Stromal cell of bone marrow (primary cell): ENCODE measurements around the gene XG.
"Not testable (repeated sequence)": the region's sequence is repeated elsewhere in the genome, so short reads cannot be mapped to it uniquely, and the experiment has no call there.

Experiments used
- DNase-seq: peaks from one replicate; pipeline ENCODE4 v3.0.0-alpha.2; 2012; ENCODE audit warnings: low read depth

Gene XG, protein sequence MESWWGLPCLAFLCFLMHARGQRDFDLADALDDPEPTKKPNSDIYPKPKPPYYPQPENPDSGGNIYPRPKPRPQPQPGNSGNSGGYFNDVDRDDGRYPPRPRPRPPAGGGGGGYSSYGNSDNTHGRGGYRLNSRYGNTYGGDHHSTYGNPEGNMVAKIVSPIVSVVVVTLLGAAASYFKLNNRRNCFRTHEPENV

DNA sequence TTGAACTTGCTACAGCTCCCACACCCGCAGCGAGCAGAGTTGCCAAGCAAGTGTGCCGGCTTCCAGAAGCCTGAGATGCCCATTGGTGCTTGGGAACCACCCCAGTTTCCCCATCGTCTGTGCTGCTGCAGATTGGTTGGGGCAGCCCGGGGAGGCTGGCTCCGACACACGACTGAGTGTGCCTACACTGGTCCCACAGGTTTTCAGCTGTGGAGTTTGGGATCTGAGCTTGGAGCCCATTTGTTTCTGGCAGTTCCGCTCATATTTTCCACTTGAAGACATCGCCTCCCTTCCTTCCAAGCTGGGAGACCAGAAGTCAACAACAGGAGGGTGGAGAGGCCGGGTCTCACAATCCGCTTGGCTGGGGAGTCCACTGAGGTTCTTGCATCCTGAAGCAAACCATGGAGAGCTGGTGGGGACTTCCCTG is at the start of gene XG:
TSS of gene XG (plus strand) at position 167 of the 427 bp plus-strand sequence. CDS start at position 402, 235 bp downstream.
- DNase-seq, result not testable (repeated sequence)

DNA sequence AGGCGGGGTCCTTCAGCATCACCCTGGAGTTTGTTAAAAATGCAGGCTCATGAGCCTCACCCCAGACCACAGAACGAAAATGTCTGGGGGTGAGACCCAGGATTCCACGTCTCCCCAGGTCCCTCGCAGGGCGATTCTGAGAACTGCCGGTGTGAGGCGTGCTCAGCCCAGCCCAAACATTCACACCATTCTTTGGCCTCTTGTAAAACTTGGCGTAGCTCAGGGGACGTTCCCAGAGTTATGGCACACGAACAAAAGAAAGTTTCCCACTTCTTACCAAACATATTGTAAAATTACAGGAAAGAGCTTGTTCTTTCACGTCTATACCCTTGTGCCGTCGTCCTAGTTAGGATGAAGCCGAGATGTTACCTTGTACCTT is 47.9 kb upstream of the XG start:
- DNase-seq, result no peak

DNA sequence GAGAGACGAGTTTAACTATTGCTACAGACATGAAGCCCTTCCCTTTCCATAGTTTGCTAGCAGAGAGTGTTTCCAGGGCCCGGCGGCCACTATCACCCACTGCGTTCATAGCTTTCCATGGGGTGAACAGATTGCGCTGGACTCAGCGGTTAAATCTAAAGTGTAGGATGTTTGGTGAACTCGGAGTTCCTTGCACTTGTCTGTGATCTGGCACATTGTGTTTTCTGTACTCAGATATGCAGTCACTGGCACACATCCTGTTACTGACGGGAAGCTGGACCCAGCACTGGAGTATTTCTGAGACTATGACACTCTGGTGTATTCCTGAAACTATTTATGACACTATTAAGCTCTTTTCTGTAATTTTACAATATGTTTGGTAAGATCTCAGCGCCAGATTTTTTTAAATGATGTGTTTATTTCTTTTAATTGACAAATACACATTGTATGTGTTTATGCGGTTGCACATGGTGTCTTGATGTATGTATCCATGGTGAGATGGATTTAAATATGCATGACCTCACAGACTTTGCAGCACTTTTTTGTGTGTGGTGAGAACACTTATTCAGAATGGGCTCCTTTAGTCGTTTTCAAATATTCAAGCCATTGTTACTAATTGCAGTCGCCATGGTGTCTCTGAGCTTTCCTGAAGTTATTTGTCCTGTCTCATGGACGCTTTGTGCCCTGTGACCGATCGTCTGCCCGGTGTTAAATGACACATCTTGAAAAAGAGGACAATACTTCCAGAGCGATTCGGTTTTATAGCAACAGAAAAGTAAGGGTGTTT is 46.6 kb upstream of the XG start:
- DNase-seq, result no peak

DNA sequence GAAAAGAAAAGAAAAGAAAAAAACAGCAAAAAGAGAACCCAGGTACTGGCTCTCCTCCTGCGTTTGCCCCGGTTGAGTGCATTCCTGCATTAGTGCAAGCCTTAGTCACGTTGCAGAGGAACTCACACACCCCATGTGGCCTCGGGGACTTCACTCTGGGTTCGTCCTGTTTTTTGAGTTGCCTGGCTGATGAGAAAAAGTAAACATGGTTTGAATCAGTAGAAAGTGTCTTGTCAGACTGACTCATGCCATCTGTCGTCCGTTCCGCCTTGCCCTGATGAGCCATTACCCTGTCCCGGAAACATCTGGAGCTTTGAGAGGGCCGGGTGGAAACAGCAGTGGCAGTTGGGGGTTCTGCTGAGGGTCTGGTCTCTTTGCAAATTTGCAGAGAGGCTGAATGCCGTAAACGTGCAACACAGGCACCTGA is 44.5 kb upstream of the XG start:
- peak; percentile 82 for DNase-seq

DNA sequence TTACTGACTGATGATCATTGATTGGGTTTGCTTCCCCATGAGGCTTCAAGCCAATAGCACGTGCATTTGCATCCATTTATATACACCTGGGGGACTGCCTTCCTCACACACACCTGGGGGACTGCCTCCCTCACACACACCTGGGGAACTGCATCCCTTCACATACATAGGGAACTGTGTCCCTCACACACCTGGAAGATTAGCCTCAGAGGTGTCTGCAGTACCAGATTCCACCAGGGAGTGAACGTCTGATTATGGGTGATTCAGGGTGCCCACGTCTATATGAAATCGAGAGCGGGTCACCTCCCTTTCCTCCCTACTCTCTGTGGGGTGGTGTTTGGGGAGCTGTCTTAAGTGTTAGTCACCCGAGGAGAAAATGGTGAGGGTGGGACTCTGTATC is 43.8 kb upstream of the XG start:
- no peak for DNase-seq

DNA sequence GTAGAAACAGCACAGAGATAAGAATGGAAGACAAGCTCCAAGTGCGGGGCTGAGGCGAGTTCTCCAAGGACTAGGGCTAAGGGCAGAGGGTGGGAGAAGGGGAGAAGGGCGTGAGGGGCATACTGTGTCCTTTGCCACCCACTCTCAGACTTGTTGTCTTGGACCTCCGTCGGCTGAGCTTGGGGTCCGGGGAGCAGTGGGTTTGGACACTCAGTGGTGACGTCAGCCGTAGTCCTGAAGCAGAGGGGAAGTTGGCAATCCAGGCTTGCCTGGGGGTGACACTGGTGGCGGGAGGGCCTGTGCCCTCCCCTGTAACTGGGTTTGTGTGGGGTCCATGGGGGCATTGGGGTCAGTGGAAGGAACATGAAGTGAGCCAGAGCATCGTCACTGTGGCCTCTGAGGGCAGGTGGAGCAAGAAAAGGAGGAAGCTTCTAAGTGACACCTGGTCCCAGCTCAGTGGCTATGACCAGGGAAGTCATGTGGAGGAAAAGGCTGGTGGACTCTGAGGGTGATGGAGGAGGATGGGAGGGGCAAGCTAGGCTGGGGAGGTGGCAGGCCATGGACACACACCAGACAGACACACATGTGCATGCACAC is 43.1 kb upstream of the XG start:
- no peak for DNase-seq

DNA sequence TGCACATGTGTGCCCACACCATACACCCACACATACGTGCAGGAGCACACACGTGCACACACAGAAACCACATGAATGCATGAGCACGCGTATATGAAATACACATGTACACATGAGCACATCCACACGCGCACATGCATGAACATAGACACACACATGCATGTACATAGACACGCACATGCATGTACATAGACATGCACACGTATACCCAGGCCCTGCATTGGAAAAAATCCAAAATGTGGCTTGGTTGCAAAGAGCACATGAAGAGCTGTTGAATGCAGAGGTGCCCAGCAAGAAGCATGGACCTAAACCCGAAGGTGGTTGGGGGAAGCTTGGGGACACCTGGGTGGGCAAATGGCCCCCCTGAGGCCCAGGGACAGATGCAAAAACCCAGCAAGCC is 42.3 kb upstream of the XG start:
- DNase-seq, result no peak

DNA sequence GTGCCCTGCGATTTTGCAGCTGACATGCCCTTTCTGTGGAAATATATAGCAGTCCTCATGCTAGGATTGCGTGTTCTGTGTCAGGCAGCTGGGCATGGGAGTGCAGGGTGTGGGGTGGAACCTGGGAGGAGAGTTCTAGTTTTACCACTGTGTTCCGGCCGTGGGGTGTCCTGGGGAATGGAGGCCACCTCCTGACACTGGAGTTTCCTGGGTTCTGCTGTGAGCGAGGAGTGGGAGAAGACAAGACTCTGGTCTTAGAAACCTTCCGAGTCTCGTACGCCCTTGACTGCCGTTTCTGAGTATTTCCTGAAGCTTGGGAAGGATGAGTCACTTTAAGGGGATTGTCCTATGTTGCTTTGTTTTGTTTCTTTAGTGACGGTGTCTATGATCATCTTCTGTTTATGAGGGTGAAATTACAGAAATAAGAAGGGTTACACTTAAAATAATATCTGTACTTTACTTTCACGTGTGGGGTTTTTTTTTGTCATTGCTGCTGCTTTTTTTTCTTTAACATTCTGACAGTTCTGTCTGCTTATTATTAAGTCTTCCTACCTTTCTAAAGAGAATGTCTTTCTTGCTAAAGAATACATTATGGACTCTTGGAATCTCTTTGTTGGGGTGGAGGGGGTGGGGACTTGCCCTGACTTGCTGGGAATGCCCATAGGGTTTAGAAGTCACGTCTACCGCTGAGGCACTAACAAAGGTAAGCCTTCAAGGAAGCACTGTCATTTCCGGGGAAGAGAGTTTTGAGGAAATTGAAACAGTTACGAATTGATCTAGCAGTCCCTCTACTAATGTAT is 41.6 kb upstream of the XG start:
- DNase-seq, result peak; percentile 81

DNA sequence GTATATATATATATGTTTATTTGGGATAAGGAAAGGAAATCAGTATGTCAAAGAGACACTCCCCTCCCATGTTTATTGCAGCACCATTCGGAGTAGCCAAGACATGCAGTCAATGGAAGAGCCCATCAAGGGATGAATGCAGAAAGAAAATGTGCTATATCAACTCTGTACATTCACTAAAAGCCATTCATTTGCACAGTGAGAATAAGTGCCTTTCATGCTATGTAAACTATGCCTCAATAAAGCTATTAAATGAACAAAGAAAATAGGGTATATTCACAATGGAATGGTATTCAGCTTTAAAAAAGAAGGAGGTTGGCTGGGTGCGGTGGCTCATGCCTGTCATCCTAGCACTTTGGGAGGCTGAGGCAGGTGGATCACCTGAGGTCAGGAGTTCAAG is 40.4 kb upstream of the XG start:
- no peak for DNase-seq

DNA sequence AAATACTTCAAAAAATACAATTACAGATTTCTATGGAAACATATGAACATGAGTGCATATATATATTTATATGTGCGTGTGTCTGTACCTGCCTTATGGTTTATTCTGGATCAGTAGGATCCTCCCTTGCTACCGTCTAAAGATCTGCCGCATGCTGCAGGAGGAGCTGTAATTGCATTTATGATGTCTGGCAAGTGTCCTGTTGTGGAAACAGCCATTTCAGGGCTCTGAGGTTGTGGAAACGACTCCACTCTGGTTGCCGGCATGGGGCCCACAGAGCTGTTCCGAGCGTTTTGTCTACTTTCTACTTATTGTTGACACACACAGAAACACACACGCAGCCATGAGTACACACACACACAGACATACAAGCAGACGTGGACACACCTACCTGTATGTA is 39.4 kb upstream of the XG start:
- no peak for DNase-seq

DNA sequence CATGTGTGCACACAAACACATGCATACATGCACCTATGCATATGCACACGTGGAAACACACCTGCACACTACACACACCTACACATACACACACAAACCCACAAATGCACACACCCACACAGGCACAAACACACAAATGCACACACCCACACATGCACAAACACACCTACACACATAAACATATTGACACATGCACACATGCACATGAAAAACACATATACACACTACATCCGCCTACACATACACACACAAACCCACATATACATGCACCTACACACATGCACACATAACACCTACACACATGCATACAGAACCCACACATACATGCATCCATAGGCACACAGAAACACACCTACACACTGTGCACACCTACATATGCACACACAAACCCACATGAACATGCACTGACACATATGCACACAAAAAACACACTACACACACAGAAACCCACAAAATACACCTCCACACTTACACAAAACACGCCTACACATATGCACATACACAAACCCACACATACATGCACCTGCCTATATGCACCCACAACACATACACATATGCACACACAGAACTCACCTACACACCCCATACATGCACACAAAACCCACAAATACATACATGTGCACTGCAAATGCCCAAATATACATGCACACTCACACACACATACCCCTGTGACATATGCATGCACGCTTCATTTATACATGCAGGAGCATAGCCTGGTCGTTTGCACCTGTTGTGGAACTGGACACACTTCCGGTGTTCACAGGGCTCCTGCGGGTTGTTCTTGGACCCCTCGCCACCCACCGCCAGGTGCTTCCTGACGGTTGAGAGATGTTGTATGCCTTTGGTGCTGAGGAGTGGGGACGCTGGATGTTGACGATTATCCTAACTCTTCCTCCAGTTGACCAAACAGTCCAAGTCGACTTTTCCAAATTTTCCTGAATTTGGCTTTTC is 38.7 kb upstream of the XG start:
- no peak for DNase-seq

DNA sequence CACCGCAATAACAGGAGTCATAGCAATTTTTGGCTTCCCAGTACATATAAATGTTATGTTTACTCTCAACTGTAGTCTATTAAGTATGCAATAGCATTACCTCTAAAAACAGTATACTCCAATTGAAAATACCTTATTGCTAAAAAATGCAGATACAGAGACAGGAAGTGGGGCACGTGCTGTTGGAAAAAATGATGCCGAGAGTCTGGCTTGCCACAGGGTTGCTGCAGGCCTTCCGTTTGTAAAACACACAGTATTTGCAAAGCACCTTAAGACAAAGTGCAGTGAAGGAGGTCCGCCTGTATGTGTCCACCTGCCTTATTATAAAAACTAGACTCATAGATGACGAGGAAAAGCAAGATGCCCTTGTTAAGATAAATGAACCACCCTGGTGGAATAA is 37.3 kb upstream of the XG start:
- DNase-seq, result no peak

DNA sequence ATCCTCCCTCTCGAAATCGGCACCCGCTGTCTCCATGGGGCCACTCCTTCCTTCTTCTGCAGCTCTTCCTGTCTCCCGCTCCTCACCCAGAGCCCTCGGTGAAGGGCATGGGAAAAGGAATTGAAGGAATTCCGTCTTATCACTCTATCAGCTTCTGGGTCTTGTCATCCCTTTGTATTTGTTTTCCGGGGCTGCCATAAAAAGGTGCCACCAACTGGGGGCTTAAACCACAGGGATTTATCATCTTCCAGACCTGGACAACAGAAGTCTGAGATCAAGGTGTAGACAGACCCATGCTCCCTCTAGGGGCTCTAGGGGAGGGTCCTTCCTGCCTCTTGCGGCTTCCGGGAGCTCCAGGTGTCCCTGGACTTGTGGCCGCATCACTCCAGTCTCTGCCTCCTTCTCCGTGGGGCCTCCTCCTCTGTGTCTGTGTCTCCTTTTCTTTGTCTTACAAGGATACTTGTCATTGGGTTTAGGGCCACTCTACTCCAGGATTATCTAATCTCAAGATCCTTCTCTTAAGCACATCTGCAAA is 36.7 kb upstream of the XG start:
- no peak for DNase-seq

DNA sequence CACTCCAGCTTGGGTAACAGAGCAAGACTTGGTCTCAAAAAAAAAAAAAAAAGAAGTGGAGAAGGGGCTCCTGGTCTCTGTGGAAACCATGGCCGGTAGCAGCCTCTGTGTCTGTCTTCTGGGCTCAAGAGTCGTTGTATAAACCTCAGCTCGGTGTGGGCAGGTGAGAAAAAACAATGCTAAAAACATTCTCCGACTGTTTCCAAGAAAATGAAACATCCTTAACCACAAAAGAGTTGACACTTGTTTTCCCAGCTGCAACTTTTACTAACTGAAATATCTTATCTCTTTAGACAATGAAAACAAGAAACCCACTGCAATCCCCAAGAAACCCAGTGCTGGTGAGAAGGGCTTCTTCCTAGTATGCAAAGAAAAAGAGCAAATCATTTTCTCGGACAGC is 34.5 kb upstream of the XG start:
- no peak for DNase-seq

DNA sequence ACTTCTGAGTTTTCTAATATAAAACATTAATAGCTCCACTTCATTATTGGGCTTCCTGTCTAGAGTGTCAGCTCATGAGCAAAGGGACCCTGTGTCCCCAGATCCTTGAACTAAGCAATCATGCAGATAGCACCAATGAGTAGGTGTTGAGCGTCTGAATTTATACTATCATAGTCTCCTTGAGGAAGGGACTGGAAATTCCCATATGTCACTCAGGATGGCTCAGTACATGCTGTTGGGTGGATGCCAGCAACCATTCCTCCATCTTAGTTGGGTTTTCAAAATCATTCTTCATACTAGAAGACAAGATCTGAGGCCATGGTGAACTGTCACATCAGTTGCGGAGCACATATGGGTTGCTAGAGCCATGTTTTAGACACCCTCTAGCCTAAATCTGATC is 33.0 kb upstream of the XG start:
- no peak for DNase-seq

DNA sequence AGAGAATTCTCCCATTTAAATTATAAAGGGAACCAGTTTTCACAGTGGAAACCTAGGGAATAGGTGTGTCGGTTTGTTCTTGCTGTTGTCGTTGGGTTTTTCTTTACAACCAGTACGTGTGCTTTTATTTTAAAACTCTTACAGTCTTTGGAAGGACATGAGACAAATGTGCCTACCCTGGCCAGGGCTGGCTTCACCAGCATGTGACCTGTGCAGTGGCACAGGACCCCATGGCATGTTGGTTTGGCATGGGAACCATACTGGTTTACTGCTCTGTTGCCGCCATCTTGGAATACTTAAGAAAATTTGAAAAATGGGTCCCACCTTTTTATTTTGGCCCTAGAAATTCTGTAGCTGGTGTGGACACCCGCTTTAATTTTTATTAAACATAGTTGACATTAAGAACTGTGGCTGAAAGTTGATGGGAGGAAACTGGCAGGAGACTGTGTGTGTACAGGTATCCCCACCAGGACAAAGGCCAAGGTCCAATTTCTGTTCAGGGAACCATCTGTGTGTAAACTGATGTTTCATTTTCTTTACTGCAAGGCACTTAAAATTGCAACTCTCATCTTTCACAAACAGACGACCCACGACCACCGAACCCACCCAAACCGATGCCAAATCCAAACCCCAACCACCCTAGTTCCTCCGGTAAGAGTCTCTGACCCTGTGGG is 31.9 kb upstream of the XG start:
- DNase-seq, result no peak

DNA sequence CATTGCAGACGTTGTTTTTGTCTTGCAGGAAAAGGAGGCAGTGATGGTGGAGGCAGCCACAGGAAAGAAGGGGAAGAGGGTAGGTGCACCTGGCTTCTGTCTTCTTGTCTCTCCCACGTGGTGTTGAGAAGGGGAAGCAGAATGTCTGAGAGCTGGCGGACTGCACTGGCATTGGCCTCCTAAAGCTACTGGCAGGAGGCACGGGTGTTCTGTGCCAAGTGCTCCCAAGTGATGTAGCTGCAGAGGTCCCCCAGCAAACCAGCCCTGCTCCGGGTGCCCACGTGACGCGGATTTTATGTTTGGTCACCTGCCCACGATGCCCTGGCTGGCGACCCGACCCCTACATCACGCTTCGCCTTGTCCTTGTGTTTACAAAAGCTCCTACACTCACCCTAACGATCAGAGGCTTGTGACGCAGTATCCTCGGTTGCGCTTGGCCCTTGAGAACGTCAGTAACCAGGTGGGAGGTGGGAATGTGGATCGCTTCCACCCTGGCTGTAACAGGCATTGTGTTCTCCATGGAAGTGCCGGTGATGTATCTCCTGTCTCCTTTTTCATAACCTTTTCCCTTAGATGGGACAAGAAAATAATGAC is 28.5 kb upstream of the XG start:
- DNase-seq, result no peak

DNA sequence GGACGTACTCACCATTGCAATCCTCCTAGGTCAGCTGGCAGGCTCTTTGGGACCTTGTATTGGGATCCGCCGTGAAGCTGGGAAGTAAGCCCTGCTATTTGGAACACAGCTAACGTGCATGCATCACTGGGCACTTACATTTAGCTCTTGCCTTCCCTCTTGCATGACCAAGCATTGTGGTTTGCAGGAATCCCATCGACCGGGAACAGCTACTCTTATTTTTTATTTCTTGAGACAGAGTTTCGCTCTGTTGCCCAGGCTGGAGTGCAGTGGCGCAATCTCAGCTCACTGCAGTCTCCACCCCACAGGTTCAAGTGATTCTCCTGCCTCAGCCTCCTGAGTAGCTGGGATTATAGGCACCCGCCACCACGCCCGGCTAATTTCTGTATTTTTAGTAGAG is 24.6 kb upstream of the XG start:
- not testable (repeated sequence) for DNase-seq

DNA sequence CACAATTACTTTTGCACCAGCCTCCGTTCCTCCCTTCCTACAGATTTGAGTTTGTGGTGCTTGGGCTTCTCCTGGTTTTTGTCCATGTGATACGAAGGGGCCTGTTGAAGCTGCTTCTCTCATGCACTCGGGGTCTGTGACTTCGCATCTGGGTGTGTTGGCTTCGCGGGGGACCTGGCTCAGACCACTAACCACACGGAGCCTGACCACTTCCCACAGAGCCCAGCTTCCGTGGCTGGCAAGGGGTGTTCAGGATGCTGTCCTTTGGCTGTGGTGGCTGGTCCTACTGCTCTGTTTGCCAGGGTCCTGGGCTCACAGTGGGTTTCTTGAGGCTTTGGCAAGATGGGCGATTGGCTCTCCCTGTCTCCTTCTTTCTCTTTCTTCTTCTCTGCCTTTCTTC is 19.8 kb upstream of the XG start:
- DNase-seq, result no peak

DNA sequence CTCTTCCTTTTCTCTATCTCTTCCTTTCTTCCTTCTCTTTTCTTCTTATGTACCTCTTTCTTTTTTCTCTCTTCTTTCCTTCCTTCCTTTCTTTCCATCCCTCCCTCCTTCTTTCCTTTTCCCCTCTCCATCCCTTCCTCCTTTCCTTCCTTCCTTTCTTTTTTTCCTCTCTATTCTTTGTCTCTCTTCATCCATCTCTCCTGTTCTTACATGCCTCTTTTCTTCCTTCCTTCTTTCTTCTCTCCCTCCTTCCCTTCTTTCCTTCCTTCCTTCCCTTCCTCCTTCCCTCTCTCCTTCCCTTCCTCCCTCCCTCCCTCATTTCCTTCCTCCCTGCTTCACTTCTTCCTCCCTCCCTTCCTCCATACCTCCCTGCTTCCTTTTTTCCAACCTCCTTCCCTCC is 19.2 kb upstream of the XG start:
- no peak for DNase-seq
